GM12873 (cell line): ENCODE measurements around the gene CLEC7A.

Experiments used
- TF ChIP-seq, protein P1 (sequence below): IDR thresholded peaks from 2 replicates; pipeline ENCODE4 v1.5.1; 2012; ENCODE audit warnings: low read depth, mild to moderate bottlenecking, moderate library complexity, low read length, control low read depth; ENCODE audit not compliant: insufficient read depth; ENCODE audit errors: missing control alignments

CLEC7A gene

DNA sequence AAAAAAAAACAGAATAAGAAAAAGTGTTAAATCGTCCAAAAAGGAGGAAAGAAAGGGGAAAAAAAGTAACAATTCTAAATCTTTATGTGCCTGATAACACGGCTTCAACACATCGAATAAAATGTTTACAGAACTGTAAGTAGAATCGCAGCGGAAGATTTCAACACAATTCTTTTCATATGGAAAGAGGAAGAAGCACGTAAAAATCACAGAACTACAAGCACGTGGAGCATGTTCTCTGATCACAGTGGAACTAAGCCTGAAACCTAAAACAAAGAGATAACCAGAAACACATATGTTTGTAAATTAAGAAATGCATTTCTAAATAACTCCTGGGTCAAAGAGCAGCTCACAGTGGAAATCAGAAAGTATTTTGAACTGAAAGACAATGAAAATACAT, 8.7 kb downstream of the CLEC7A start:
- TF ChIP-seq, protein P1, sequence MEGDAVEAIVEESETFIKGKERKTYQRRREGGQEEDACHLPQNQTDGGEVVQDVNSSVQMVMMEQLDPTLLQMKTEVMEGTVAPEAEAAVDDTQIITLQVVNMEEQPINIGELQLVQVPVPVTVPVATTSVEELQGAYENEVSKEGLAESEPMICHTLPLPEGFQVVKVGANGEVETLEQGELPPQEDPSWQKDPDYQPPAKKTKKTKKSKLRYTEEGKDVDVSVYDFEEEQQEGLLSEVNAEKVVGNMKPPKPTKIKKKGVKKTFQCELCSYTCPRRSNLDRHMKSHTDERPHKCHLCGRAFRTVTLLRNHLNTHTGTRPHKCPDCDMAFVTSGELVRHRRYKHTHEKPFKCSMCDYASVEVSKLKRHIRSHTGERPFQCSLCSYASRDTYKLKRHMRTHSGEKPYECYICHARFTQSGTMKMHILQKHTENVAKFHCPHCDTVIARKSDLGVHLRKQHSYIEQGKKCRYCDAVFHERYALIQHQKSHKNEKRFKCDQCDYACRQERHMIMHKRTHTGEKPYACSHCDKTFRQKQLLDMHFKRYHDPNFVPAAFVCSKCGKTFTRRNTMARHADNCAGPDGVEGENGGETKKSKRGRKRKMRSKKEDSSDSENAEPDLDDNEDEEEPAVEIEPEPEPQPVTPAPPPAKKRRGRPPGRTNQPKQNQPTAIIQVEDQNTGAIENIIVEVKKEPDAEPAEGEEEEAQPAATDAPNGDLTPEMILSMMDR = no peak

DNA sequence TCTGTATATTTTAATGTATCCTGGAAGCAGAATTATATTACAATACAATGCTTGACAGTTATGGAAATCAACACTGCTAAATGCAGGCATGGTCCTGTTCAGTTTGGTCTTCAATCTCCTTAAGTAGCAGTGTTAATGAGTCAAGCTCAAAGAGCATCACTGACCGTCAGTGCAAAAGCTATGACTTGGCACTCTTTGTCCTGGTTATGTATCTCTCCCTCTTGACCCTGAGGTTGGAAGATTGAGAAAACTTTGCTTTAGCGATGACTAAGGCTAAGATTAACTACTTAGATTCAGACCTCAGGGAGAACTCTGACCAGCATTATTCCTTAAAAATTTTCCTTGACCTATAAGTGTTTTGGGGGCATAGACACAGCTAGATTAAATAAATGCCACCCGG, 10.9 kb downstream of the CLEC7A start:
- TF ChIP-seq, protein P1 = no peak

DNA sequence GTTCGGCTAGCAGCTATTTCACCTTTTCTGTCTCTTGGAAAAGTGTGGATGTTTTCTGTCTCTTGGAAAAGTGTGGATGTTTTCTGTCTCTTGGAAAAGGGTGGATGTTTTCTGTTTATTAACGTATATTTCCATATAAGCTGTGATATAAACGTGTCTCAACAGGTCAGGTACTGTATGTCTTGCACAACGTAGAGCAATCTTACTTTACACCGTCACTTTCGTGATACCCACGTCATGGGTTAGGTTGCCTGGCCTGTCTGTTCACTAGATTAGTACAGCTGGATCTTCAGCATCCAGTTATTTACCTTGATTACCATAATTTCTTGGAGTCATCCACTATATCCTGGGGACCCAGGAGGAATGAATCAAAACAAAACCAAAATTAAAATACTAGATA, 14.1 kb downstream of the CLEC7A start:
- TF ChIP-seq, protein P1 = no peak

DNA sequence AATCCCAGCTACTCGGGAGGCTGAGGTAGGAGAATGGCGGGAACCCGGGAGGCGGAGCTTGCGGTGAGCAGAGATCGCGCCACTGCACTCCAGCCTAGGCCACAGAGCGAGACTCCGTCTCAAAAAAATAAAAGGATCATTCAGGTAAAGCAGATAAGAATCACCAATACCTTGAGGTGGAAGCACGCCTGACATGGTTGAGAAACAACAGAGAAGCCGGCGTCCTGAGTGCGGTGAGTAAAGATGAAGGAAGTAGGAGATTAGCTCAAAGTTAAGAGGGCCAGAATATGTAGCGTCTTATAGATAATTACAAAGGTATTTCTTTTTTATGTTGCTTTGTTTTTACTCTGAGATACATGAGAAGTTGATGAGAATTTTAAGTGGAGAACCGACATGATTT, 14.7 kb downstream of the CLEC7A start:
- TF ChIP-seq, protein P1 = no peak

DNA sequence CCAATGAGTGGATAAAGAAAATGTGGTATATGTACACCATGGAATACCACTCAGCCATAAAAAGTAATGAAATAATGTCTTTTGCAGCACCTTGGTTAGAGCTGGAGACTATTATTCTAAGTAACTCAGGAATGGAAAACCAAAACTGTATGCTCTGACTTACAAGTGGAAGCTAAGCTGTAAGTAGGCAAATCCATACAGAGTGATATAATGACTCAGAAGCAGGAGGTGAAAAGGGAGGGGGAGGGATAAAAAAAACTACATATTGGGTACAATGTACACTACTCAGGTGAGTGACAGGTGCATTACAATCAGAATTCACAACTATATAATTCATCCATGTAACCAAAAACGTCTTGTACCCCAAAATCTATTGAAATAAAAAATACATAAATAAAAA, 16.1 kb downstream of the CLEC7A start:
- TF ChIP-seq, protein P1 = no peak

DNA sequence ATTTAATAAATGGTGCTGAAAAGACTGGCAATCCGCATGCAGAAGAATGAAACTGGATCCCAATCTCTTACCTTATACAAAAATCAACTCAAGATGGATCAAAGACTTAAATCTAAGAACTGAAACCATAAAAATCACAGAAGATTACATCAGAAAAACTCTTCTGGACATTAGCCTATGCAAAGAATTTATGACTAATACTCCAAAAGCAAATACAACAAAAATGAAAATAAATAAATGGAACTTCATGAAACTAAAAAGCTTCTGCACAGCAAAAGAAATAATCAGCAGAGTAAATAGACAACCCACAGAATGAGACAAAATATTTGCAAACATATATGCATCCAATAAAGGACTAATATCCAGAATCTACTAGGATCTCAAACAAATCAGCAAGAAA, 16.9 kb downstream of the CLEC7A start:
- TF ChIP-seq, protein P1 = no peak

DNA sequence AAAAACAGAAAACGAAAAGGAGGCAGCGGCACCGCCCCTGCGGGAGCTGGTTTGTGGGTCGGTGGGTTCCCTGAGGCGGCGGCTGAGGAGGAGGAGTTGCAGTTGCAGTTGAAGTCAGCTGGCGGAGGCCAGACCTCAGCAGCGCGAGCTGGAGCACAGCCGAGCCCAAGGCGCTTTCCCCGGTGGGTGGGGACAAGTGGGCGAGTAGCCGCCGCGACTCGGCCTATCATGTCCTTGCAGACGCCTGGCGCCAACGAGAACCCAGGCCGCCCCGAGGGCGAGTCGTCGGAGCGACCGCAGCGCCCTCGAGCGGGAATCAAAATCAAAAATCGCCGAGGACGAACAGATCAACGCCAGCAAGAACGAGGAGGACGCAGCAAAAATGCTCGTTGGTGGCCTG, 18.5 kb downstream of the CLEC7A start:
- TF ChIP-seq, protein P1 = no peak

DNA sequence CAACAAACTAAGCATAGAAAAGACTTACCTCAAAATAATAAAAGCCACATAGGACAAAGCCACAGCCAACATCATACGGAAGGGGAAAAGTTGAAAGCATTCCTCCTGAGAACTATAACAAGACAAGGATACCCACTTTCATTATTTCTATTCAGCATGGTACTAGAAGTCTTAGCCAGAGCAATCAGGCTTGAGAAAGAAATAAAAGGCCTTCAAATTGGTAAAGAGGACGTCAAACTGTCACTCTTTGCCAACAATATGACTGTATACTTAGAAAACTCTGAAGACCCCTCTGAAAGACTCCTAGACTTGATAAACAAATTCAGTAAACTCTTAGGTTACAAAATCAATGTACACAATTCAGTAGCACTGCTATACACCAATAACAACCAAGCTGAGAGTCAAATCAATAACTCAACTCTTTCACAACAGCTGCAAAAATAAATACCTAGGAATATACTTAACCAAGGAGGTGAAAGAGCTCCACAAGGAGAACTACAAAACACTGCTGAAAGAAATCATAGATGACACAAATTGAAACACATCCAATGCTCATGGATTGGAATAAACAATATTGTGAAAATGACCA, 19.6 kb downstream of the CLEC7A start:
- TF ChIP-seq, protein P1 = no peak
